Activated T-helper 2 cell treated with anti-CD3 and anti-CD28 coated beads, Interferon-gamma antibody, Interleukin-2, Interleukin-4, amounts not matched to agents 10 μg/mL and 5 μg/mL and 100 μg/mL, durations not matched to agents 14 hours and 24 hours and 36 hours (primary cell): ENCODE data around the gene BSDC1. TPM values are rescaled to one million over a fixed set of nuclear protein-coding genes. Genes with fewer than 3 reads are reported as not detected.

Experiments
- DNase-seq: peaks from one replicate; pipeline ENCODE4 v3.0.0; 2021; ENCODE audit warnings: low spot score
- H3K27ac Mint-ChIP-seq: one replicate; pipeline ENCODE4 v1.8.0; 2021; ENCODE audit warnings: mixed read lengths
- H3K27me3 Mint-ChIP-seq: one replicate; pipeline ENCODE4 v1.8.0; 2021; ENCODE audit warnings: low read depth, mixed read lengths
- H3K36me3 Mint-ChIP-seq: one replicate; pipeline ENCODE4 v1.8.0; 2021; ENCODE audit warnings: low read depth, mixed read lengths
- H3K4me1 Mint-ChIP-seq: one replicate; pipeline ENCODE4 v1.8.0; 2021; ENCODE audit warnings: low read depth, mixed read lengths
- H3K4me3 Mint-ChIP-seq: one replicate; pipeline ENCODE4 v1.8.0; 2021; ENCODE audit warnings: low read depth, mild to moderate bottlenecking, moderate library complexity, mixed read lengths
- H3K9me3 Mint-ChIP-seq: one replicate; pipeline ENCODE4 v1.8.0; 2021; ENCODE audit warnings: mixed read lengths
- intact Hi-C: fragments of 100-400 bp; cut with micrococcal nuclease; formaldehyde crosslinking; loops from one replicate; pipeline ENCODE4 v1.15.1; 2023
- total RNA-seq: library from RNA; stranded (reverse); gene quantifications from 2 replicates; pipeline ENCODE4 v1.2.3, GENCODE V29; 2022

Gene BSDC1
- total RNA-seq, 1 donor from 2014 or later = 54.3 TPM

- Mint-ChIP-seq H3K4me3 (no peak overlapping the region), H3K36me3 (no peaks in the 10 kb centered on the region), H3K9me3 (no peaks in the 10 kb centered on the region), H3K27ac (peak overlapping the region; percentile 15), H3K4me1 (peaks cover 24% of the 10 kb centered on the region), H3K27me3 (peaks cover 3% of the 10 kb centered on the region)
- intact Hi-C loops = no loop called here
- no peak for DNase-seq
Measured at GRCh38 chr1:32349211-32349708, 45.0 kb downstream of the BSDC1 start.

- Mint-ChIP-seq H3K4me3 (no peak overlapping the region), H3K27ac (no peak overlapping the region), H3K4me1 (peaks cover 29% of the 10 kb centered on the region), H3K36me3 (no peaks in the 10 kb centered on the region), H3K27me3 (peaks cover 3% of the 10 kb centered on the region), H3K9me3 (no peaks in the 10 kb centered on the region)
- DNase-seq = no peak
- intact Hi-C loops = no loop called here
Measured at GRCh38 chr1:32346532-32347157, 47.6 kb downstream of the BSDC1 start.

- intact Hi-C loops = no loop called here
Measured at GRCh38 chr1:32345289-32345827, 48.9 kb downstream of the BSDC1 start.

GRCh38 chr1:32342704-32343103 lies 51.5 kb downstream of the BSDC1 start:
- Mint-ChIP-seq H3K36me3 (no peaks in the 10 kb centered on the region), H3K27ac (no peak overlapping the region), H3K9me3 (no peaks in the 10 kb centered on the region), H3K4me3 (no peak overlapping the region), H3K4me1 (peaks cover 16% of the 10 kb centered on the region), H3K27me3 (peaks cover 3% of the 10 kb centered on the region)
- DNase-seq = no peak
- intact Hi-C loops = no loop called here

More at GRCh38 chr1:32345289-32345827, 48.9 kb downstream of the BSDC1 start:
- Mint-ChIP-seq H3K27me3 (peaks cover 3% of the 10 kb centered on the region), H3K36me3 (no peaks in the 10 kb centered on the region), H3K27ac (no peak overlapping the region), H3K4me1 (peaks cover 23% of the 10 kb centered on the region), H3K4me3 (no peak overlapping the region), H3K9me3 (no peaks in the 10 kb centered on the region)
- DNase-seq = no peak

- intact Hi-C loops = no loop called here
- peaks cover 24% of the 10 kb centered on the region for H3K4me1 Mint-ChIP-seq
- no peak overlapping the region for H3K4me3 Mint-ChIP-seq
- no peak for DNase-seq
- H3K9me3 Mint-ChIP-seq = no peaks in the 10 kb centered on the region
- H3K27me3 Mint-ChIP-seq = peaks cover 3% of the 10 kb centered on the region
- no peaks in the 10 kb centered on the region for H3K36me3 Mint-ChIP-seq
- no peak overlapping the region for H3K27ac Mint-ChIP-seq
Measured at GRCh38 chr1:32341971-32342370, 52.3 kb downstream of the BSDC1 start.

- peaks cover 27% of the 10 kb centered on the region for H3K4me1 Mint-ChIP-seq
- H3K27ac Mint-ChIP-seq = no peak overlapping the region
- H3K9me3 Mint-ChIP-seq = no peaks in the 10 kb centered on the region
- no peak overlapping the region for H3K4me3 Mint-ChIP-seq
- DNase-seq = no peak
- H3K36me3 Mint-ChIP-seq = no peaks in the 10 kb centered on the region
- H3K27me3 Mint-ChIP-seq = peaks cover 3% of the 10 kb centered on the region
- intact Hi-C loops = no loop called here
Measured at GRCh38 chr1:32341186-32341757, 53.0 kb downstream of the BSDC1 start.

- Mint-ChIP-seq H3K9me3 (no peaks in the 10 kb centered on the region), H3K27ac (no peak overlapping the region), H3K27me3 (no peaks in the 10 kb centered on the region), H3K4me3 (no peak overlapping the region), H3K36me3 (no peaks in the 10 kb centered on the region), H3K4me1 (peaks cover 32% of the 10 kb centered on the region)
- intact Hi-C loops = loop anchor here (5.0 to 10.0 kb wide), 4 partner anchors 47 to 125 kb away; partner anchors contain the start of genes BSDC1 and HDAC1
- DNase-seq = no peak
Measured at GRCh38 chr1:32339363-32339978, 54.8 kb downstream of the BSDC1 start.

- Mint-ChIP-seq H3K4me3 (no peak overlapping the region), H3K27ac (peak overlapping the region; percentile 25), H3K27me3 (no peaks in the 10 kb centered on the region)
Measured at GRCh38 chr1:32338637-32339145, 55.5 kb downstream of the BSDC1 start.

GRCh38 chr1:32337855-32338636 lies 56.2 kb downstream of the BSDC1 start:
- Mint-ChIP-seq H3K4me3 (no peak overlapping the region), H3K36me3 (peaks cover 10% of the 10 kb centered on the region), H3K27ac (peak overlapping the region; percentile 30), H3K9me3 (no peaks in the 10 kb centered on the region), H3K27me3 (no peaks in the 10 kb centered on the region), H3K4me1 (peaks cover 40% of the 10 kb centered on the region)
- intact Hi-C loops = loop anchor here (1.0 to 10.0 kb wide), 5 partner anchors 13 to 123 kb away; partner anchors contain the start of genes BSDC1 and HDAC1
- no peak for DNase-seq

More at GRCh38 chr1:32338637-32339145, 55.5 kb downstream of the BSDC1 start:
- no peaks in the 10 kb centered on the region for H3K9me3 Mint-ChIP-seq
- intact Hi-C loops = loop anchor here (5.0 to 10.0 kb wide), 4 partner anchors 46 to 124 kb away; partner anchors contain the start of genes BSDC1 and HDAC1
- H3K4me1 Mint-ChIP-seq = peaks cover 35% of the 10 kb centered on the region
- H3K36me3 Mint-ChIP-seq = peaks cover 6% of the 10 kb centered on the region
- no peak for DNase-seq

- Mint-ChIP-seq H3K9me3 (no peaks in the 10 kb centered on the region), H3K4me1 (peaks cover 35% of the 10 kb centered on the region), H3K4me3 (peak overlapping the region; percentile 50), H3K27ac (no peak overlapping the region), H3K36me3 (peaks cover 18% of the 10 kb centered on the region), H3K27me3 (no peaks in the 10 kb centered on the region)
- intact Hi-C loops = loop anchor here (1.0 to 10.0 kb wide), 5 partner anchors 14 to 122 kb away; partner anchors contain the start of genes BSDC1 and HDAC1
- peak; percentile 59 for DNase-seq
Measured at GRCh38 chr1:32336963-32337675, 57.1 kb downstream of the BSDC1 start.

GRCh38 chr1:32336591-32336932 lies 57.7 kb downstream of the BSDC1 start:
- peaks cover 24% of the 10 kb centered on the region for H3K36me3 Mint-ChIP-seq
- no peak for DNase-seq
- no peaks in the 10 kb centered on the region for H3K9me3 Mint-ChIP-seq
- peak overlapping the region; percentile 50 for H3K4me3 Mint-ChIP-seq
- no peaks in the 10 kb centered on the region for H3K27me3 Mint-ChIP-seq
- H3K4me1 Mint-ChIP-seq = peaks cover 35% of the 10 kb centered on the region
- no peak overlapping the region for H3K27ac Mint-ChIP-seq
- intact Hi-C loops = loop anchor here (5.0 to 10.0 kb wide), 4 partner anchors 44 to 122 kb away; partner anchors contain the start of genes BSDC1 and HDAC1
